ENCODE measurements around the gene SMC6.
A peak's percentile ranks its signal among the peaks of the same experiment; 100 is the strongest.

SMC6 gene

GRCh38 chr2:17615728-17616351, 137.8 kb downstream of the SMC6 start:
- DNase-seq: peak; percentile 26

- no peak for DNase-seq
These were observed 138.5 kb downstream of the SMC6 start for GRCh38 chr2:17615147-17615546.

- no peak for DNase-seq
These were observed 139.3 kb downstream of the SMC6 start for GRCh38 chr2:17614174-17614930.
